GM19455 (cell line): ENCODE data around the gene MPEG1.
A peak's percentile ranks its signal among the peaks of the same experiment; 100 is the strongest.

Source experiments
- ATAC-seq: cut with Tn5 transposase; IDR thresholded peaks from one replicate; pipeline ENCODE4 v1.9.1; 2021; ENCODE audit not compliant: unreplicated experiment

Gene MPEG1

GRCh38 chr11:59191095-59191494, 21.6 kb downstream of the MPEG1 start:
- ATAC-seq: no peak

DNA sequence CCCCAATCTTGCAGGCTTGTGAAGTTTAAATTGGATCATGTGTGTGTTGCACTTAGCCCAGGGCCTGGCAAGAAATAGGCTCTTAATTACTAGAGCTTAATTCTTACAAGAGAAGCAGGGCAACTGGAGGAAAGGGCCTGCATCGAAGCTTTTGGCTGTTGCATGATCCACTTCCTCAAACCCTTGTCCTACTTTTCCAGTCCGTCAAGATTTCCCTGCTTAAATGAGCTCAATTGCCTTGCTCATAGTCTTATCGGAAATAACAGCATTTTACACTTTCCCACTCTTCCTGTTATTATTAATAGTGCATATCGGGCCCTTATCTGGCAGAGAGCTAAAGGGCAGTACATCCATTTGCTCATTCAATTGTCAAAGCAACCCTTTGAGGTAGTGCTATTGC, 22.7 kb downstream of the MPEG1 start:
- no peak for ATAC-seq

GRCh38 chr11:59188954-59189353, 23.8 kb downstream of the MPEG1 start:
- ATAC-seq: no peak

DNA sequence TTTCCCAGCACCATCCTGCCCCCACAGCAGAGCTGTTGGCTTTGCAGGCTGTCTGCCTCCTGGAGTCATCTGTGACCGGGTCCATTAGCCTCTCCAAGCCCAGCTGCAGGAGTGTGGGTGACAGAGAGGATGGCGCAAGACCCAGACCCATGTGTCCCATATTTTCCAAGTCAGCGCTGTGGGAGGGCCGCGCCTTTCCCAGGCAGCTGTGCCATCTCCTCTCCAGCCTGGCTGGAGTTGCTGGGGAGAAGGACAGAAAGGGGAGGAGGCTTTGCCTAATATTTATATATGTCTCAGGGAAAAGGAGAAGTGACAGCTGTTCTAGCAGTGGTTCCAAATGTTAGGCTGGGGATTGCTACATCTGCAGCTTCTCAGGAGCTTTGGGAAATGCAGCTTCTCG, 25.1 kb downstream of the MPEG1 start:
- no peak for ATAC-seq

DNA sequence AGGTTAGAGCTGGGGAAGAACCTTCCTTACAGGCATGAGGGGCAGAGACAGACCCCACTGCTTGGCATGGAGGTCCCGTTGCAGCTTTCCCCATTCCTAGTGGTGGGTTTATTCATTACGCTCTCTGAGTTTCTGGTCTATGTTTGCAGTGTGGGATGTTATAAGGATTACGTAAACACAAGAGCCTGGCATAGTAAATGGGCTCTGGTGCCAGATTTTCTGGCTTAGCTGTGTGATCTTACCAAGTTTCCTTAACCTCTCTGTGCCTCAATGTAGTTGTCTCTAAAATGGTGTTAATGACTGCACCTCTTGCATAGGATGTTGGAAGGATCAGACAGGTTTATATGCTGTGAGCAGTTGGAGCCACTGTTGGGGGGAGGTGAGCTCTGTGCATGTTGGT, 25.7 kb downstream of the MPEG1 start:
- no peak for ATAC-seq

DNA sequence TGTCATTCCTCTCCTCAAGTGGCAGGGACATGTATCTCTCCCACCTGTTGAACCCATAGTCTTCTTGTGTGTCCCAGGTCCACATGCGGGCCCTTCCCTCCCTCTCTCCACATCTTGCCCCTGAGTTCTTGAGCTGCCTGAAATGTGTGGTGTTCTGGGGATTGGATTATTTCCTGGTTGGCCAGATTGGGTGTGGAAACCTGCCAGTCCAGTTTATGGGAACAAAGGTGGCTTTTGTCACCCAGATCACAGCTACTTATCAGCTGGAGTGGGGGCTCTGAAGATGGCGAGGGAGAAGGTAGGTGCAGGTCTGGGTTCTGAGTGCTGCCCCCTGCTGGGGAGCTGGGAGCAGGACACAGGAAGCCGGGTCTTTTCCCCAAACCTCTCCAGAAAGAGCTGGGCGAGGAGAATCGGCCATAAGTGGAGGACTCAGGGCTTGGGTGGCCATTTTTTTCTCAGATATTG, 26.6 kb downstream of the MPEG1 start:
- peak; percentile 67 for ATAC-seq

DNA sequence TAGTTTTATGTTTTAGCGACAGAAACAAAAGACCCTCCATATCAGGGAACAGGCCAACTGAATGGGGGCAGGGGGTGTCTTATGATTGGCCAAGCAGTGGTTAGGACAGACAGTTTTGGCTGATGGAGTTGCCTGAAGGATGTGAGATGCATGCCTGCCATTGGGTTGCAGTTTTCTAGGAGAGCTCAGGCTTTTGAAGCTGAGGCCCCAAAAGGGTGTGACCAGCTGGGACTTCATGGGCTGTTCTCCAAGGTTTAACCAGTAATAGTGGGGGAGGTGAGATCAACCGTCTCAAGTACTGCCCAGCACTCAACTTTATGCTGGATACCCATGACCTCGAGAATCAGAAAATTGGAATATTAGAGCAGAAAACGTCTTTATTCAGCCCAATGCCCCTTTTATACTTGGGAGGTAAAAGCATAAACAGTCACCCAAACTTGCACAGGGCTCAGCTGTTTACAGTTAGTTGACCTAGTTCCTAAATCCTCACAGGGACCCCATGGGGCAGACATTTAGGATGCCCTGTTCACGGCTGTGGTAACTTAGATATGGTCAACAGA, 27.3 kb downstream of the MPEG1 start:
- no peak for ATAC-seq

DNA sequence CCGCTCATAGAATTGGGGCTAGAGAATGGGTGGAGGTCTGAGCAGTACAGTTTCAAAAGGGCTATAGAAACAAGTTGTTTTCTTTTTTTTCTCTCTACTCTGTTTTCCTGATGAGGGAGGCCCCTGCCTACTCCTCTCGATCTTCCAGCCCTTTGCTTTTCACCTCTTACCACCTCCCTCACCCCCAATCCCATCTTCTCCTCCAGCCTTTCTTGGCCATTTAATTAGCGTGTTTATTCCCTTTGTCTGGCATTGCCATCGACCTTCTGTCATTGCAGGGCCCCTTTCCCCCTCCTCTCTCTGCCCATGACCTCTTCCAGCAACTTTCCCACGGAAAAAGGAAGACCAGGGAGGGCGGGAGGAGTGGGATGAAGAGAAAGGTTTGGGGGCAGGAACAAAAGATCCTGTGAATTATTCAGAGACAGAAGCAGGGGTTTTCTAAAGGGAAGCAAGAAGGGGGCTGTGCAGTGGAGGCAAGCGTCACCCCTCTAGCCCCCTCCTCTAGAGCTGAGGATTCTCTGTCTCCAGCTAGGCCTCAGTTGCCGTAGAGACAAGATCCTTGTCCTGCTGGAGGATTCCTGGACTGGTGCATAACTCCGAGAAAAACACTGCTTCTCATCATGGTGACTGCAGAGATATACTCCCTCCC, 27.9 kb downstream of the MPEG1 start:
- ATAC-seq: no peak

GRCh38 chr11:59183771-59184170, 29.0 kb downstream of the MPEG1 start:
- ATAC-seq: no peak

DNA sequence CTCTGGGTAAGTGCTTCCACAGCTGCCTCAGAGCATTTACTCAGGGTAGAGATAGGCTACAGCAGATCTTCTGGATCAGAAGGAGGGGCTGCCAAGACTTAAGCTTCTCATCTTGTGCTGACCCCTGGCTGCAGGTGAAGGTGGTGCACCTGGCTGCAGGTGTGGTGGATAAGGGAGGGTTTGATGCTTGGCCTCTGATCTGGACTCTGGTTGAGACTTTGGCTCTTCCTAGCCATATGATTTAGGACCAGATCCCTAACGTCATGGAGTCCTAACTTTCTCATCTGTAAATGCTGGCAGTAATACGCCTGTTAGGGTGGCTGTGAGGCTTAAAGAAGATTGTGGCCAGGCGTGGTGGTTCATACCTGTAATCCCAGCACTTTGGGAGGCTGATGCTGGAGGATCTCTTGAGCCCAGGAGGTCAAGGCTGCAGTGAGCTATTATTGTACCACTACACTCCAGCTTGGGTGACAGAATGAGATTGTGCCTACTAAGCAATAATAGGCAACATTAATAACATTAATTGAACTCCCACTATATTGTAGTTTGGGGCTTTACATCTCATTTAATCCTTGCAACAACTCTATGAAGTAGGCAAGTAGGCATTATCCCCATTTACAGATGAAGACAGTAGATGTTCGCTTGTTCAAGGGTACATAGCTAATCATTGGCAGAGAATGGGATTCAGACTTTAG, 30.1 kb downstream of the MPEG1 start:
- ATAC-seq: no peak

DNA sequence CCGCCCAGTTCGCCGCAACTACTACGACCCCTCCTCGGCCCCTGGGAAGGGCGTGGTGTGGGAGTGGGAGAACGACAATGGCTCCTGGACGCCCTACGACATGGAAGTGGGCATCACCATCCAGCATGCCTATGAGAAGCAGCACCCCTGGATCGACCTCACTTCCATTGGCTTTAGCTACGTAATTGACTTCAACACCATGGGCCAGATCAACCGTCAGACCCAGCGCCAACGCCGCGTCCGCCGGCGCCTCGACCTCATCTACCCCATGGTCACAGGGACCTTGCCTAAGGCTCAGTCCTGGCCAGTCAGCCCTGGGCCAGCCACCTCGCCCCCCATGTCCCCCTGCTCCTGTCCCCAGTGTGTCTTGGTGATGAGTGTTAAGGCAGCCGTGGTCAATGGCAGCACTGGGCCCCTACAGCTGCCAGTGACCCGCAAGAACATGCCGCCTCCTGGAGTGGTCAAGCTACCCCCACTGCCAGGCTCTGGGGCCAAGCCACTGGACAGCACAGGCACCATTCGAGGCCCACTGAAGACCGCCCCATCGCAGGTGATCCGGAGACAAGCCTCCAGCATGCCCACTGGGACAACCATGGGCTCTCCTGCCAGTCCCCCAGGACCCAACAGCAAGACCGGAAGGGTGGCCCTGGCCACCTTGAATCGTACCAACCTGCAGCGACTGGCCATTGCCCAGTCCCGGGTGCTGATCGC, 30.8 kb downstream of the MPEG1 start:
- ATAC-seq: no peak

DNA sequence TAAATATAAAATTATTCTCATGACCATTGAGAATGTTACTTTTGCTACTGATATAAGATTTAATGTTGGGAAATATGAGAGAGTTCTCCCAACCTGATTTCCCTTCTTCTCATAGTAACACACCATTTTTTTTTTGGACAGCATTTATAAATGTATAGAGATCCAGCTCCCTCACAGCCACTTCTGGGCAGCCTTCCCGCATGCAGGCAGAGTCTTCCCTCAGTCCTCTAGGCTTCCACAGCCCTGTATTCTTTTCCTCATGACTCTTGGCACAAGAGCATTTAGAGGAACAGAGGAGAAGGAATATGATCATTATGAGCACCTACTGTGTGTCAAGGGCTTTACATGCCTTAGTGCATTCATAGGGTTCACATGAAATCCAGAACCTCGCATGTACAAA, 31.8 kb downstream of the MPEG1 start:
- ATAC-seq: no peak

GRCh38 chr11:59180168-59180776, 32.5 kb downstream of the MPEG1 start:
- no peak for ATAC-seq

DNA sequence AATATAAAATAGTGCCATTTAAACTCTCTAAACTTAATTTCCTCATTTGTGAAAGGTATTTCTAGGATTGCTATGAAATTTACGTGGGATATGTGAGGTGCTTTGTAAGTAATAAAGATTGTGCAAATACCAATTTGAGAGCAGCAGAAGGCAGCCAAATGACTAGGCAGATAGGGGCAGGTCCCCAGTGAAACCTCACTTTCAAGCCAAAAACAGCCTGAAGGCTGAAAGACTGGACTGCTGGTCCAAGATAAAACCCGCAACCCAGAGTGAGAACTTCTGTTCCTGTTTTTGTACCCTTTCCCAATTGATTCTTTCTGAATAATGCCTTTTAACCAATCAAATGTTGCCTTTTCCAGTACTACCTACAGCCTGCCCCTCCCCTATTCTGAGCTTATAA, 33.6 kb downstream of the MPEG1 start:
- ATAC-seq: no peak

- ATAC-seq: no peak
Measured at GRCh38 chr11:59178402-59178801, 34.3 kb downstream of the MPEG1 start.

- no peak for ATAC-seq
Measured at GRCh38 chr11:59176330-59176729, 36.4 kb downstream of the MPEG1 start.

DNA sequence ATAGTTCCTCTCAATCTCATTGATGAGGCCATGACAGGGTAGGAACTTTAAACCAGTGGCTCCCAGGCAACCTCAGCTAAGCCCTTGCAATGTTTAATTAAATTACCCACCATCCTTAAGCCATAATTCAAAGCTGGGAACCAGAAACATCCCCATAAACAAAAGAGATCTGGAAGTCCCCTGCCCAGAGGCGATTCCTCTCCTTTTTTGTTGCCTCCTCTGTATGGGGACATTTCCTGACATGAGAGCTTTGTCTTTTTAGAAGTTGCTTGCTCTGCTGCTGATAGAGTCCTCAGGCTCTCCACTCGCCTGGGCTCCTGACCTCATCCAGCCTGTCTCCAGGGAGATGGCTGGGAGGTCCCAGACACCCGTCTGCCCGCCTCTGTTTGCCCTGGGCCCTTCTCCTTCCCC, 37.6 kb downstream of the MPEG1 start:
- ATAC-seq: no peak

DNA sequence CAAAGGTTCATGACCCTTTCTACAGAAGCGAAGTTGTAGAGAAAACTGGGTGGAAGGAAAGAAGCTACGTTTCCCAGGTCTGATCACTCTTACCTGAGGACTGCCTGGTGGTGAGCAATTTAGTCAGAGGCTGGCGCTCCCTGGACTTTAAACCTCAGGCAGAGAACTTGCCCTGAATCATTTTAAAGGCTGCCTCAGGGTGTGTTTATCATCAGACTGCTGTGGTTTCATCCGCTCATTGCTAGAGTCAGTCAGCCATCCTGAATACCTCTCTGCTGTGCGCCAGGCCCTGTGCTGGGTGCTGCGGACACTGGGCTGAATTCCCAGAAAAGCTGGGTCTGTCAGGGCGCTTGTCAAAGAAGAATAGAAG, 38.1 kb downstream of the MPEG1 start:
- no peak for ATAC-seq

- no peak for ATAC-seq
Measured at GRCh38 chr11:59173964-59174663, 38.6 kb downstream of the MPEG1 start.

- ATAC-seq: no peak
Measured at GRCh38 chr11:59173080-59173963, 39.4 kb downstream of the MPEG1 start.
